Effector memory CD8-positive, alpha-beta T cell (primary cell): ENCODE results near the gene SLC6A7.
"Not testable (repeated sequence)": the region's sequence is repeated elsewhere in the genome, so short reads cannot be mapped to it uniquely, and the experiment has no call there.

Source experiments
- ATAC-seq: fragments of 150-1000 bp; cut with Tn5 transposase; replicated peaks from 2 replicates; pipeline ENCODE4 v1.10.0; 2021; ENCODE audit warnings: mild to moderate bottlenecking, moderate library complexity
- DNase-seq, 3 experiments: peaks; one replicate each; pipeline ENCODE4 v3.0.0; 2021
- H3K27ac Mint-ChIP-seq, 2 donors: one replicate each; pipeline ENCODE4 v1.8.0; 2022; ENCODE audit warnings: mild to moderate bottlenecking in 2 of 2, mixed read lengths in 2 of 2, moderate library complexity in 2 of 2
- H3K27me3 Mint-ChIP-seq, 2 donors: one replicate each; pipeline ENCODE4 v1.8.0; 2022; ENCODE audit warnings: mixed read lengths in 2 of 2
- H3K36me3 Mint-ChIP-seq: one replicate; pipeline ENCODE4 v1.8.0; 2022; ENCODE audit warnings: mild to moderate bottlenecking, moderate library complexity, mixed read lengths; ENCODE audit not compliant: insufficient read depth
- H3K4me1 Mint-ChIP-seq, 2 donors: one replicate each; pipeline ENCODE4 v1.8.0; 2022; ENCODE audit warnings: low read depth in 2 of 2, mixed read lengths in 2 of 2
- H3K4me3 Mint-ChIP-seq, 2 donors: one replicate each; pipeline ENCODE4 v1.8.0; 2022; ENCODE audit warnings: mild to moderate bottlenecking in 2 of 2, mixed read lengths in 2 of 2, moderate library complexity in 2 of 2
- H3K9me3 Mint-ChIP-seq, 2 donors: one replicate each; pipeline ENCODE4 v1.8.0; 2022; ENCODE audit warnings: mixed read lengths in 2 of 2

Gene SLC6A7

GRCh38 chr5:150229571-150229970 is 39.7 kb downstream of the SLC6A7 start:
- Mint-ChIP-seq H3K4me3 (no peak overlapping the region), H3K36me3 (no peaks in the 10 kb centered on the region), H3K27ac (no peak overlapping the region), H3K9me3 (no peaks in the 10 kb centered on the region), H3K4me1 (no peaks in the 10 kb centered on the region), H3K27me3 (peaks cover 5 to 10% of the 10 kb centered on the region in 2 donors)
- DNase-seq = no peak
- ATAC-seq = no peak

- no peaks in the 10 kb centered on the region for H3K36me3 Mint-ChIP-seq
- H3K9me3 Mint-ChIP-seq = no peaks in the 10 kb centered on the region
- no peak overlapping the region for H3K27ac Mint-ChIP-seq
- peaks cover 0 to 2% of the 10 kb centered on the region in 2 donors for H3K4me1 Mint-ChIP-seq
- H3K4me3 Mint-ChIP-seq = no peak overlapping the region
- ATAC-seq (no peak), DNase-seq (no peak)
- H3K27me3 Mint-ChIP-seq = peaks cover 5 to 10% of the 10 kb centered on the region in 2 donors
Measured at GRCh38 chr5:150230842-150231241, 41.0 kb downstream of the SLC6A7 start.

DNA sequence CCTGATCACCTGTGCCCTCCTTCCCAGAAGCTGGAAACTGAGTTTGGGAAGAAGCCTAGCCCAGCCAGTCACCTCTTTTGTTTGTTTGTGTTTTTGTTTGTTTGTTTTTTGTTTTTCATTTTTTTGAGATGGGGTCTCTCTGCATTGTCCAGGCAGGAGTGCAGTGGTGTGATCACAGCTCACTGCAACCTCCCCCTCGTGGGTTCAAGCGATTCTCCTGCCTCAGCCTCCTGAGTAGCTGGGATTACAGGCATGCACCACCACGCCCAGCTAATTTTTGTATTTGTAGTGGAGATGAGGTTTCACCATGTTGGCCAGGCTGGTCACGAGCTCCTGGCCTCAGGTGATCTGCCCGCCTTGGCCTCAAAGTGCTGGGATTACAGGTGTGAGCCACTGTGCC is 43.8 kb downstream of the SLC6A7 start:
- not testable (repeated sequence) for H3K4me3 Mint-ChIP-seq, H3K9me3 Mint-ChIP-seq, DNase-seq, H3K36me3 Mint-ChIP-seq, H3K27me3 Mint-ChIP-seq, ATAC-seq, H3K4me1 Mint-ChIP-seq, H3K27ac Mint-ChIP-seq

DNA sequence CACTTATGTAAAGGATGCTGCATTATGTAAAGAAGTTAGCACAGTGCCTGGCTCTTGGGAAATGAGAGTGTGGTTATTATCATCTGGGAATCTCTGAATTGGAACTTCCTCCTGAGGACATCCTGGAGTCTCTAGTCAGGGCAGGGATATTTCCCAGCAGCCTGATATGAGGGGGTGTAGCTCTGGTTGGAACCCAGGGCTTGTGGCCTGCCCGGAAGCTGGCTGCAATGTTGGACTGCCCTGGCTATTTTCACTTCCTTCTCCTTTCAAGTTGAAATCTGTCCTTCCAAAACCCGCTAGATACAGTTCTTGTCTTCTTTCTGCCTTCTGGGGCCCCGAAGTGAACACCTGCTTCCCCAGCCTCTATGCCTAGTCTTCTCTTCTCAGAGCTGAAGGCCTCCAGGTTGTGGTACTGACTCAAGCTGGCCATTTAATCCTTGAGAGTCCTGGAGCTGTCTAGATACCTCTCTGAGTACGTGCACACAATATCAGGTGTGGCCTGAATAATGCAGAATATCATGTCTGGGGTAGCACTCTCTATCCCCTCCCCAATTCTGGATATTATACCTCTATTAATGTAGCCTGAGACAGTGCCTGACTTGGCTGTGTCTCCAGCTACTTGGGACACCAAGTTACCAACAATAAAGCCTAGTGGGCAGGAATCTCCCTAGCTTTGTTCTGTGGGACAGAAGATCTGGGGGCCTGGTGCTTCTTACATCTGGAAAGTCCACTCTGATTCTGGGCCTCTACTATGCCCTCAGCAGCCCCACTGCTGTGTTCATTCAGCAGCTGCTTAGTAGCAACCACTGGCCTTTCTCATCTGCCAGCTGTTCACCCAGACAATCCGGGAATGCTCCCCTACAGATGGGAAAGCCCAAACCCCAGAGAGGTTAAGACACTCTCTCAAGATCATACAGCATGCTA is 45.0 kb downstream of the SLC6A7 start:
- H3K27me3 Mint-ChIP-seq = peaks cover 0 to 7% of the 10 kb centered on the region in 2 donors
- DNase-seq = no peak
- H3K4me3 Mint-ChIP-seq = no peak overlapping the region
- no peak for ATAC-seq
- no peaks in the 10 kb centered on the region for H3K9me3 Mint-ChIP-seq
- H3K36me3 Mint-ChIP-seq = no peaks in the 10 kb centered on the region
- peaks cover 0 to 2% of the 10 kb centered on the region in 2 donors for H3K4me1 Mint-ChIP-seq
- no peak overlapping the region for H3K27ac Mint-ChIP-seq

DNA sequence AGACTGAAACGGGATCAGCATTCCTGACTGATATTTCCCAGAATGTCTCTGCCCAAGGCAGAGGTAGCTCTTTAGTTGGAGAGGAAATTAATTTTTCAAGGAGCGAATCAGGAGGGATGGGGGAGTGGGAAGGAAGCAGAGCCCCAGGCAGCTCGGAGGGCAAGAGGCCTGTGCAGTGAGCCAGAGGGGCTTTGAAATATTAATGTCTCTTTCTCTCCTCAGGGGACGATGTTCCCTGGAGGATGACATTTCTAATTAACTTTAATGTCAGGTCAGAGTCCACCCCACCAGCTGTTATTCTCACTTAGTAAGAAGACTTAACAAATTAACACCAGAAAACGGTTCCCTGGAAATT is 45.6 kb downstream of the SLC6A7 start:
- H3K4me3 Mint-ChIP-seq = no peak overlapping the region
- H3K27me3 Mint-ChIP-seq = peaks cover 0 to 7% of the 10 kb centered on the region in 2 donors
- H3K4me1 Mint-ChIP-seq = peaks cover 0 to 2% of the 10 kb centered on the region in 2 donors
- H3K36me3 Mint-ChIP-seq = no peaks in the 10 kb centered on the region
- DNase-seq = no peak
- H3K27ac Mint-ChIP-seq = no peak overlapping the region
- no peak for ATAC-seq
- no peaks in the 10 kb centered on the region for H3K9me3 Mint-ChIP-seq

DNA sequence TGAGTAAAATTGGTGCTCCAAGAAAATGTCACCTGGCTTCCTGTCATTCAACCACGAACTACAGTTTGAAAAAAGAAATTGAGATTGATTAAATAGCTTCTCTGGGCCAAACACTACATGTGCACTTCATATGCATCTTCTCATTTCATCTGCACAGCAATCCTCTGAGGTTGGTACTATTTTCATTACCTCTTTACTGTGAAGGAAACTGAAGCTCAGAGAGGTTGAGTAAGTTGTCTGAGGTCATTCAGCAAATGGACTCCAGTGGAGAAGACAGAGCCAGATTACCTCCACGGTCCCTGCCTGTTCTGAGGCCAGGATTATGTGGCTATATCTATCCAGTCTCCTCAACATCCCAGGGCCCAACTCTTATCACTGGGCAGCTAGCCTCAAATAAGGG is 46.5 kb downstream of the SLC6A7 start:
- no peak overlapping the region for H3K4me3 Mint-ChIP-seq
- ATAC-seq (no peak), DNase-seq (no peak)
- H3K27ac Mint-ChIP-seq = no peak overlapping the region
- H3K4me1 Mint-ChIP-seq = peaks cover 0 to 2% of the 10 kb centered on the region in 2 donors
- H3K27me3 Mint-ChIP-seq = peaks cover 0 to 7% of the 10 kb centered on the region in 2 donors
- H3K9me3 Mint-ChIP-seq = no peaks in the 10 kb centered on the region
- no peaks in the 10 kb centered on the region for H3K36me3 Mint-ChIP-seq

DNA sequence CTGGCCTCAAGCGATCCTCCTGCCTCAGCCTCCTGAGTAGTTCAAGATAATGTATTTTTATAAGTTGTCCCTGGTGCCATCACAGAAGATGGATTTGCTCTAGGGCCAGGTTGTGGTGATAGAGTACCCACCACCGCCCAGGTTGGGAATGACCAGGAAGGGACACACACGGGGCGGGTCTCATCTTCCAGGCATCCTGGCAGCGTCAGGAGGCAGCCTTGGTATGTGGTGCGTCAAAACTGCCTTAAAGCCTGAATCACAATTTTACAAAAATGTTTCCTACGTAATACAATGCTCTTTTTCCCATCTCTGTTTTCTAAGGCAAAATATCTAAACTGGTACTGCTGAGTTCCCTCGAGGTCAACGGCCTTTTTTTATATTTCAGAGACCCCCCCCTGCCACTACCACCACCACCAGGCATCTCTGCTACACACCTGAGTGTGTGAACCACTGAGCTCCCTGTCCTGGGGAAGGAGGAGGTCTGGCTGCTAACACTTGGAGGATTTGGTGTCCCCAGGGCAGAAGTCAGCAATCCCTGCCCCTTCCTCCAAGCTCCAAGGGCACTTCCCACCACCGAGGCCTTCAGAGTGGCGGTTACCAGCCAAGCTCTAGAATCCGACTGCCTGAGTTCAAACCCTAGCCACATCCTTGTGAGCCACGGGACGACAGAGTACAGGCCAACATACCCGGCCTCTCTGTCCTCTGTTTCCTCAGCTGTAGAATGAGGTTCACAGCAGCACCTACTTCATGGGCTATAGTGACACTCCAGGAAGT is 47.3 kb downstream of the SLC6A7 start:
- no peak for DNase-seq
- no peak overlapping the region for H3K4me3 Mint-ChIP-seq
- peaks cover 0 to 2% of the 10 kb centered on the region in 2 donors for H3K4me1 Mint-ChIP-seq
- no peaks in the 10 kb centered on the region for H3K36me3 Mint-ChIP-seq
- no peaks in the 10 kb centered on the region for H3K9me3 Mint-ChIP-seq
- H3K27me3 Mint-ChIP-seq = peaks cover 0 to 7% of the 10 kb centered on the region in 2 donors
- no peak overlapping the region for H3K27ac Mint-ChIP-seq
- ATAC-seq = no peak

DNA sequence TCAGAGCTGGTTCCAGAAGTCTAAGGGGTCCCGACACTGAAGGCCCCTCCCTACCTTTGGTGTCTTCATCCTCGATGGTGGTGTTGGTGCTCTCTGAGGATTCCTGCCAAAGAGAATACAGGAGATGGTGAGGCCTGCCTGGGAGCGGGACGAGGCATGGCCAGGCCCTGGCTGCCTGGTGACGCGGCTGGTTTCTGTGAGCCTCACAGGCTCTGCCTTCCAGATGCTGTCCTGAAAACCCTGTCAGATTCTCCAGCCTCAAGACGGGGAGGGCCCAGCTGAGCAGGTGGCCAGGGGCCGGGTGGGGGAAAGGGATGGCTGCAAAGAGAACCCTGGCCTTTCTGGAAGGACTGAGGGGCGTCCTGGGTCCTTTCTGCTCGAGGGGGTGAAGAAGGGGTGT is 48.8 kb downstream of the SLC6A7 start:
- Mint-ChIP-seq H3K9me3 (no peaks in the 10 kb centered on the region), H3K27me3 (peaks cover 0 to 7% of the 10 kb centered on the region in 2 donors), H3K4me3 (no peak overlapping the region), H3K36me3 (no peaks in the 10 kb centered on the region), H3K27ac (no peak overlapping the region), H3K4me1 (peaks cover 0 to 2% of the 10 kb centered on the region in 2 donors)
- ATAC-seq = no peak
- DNase-seq = no peak

- Mint-ChIP-seq H3K27ac (no peak overlapping the region), H3K9me3 (no peaks in the 10 kb centered on the region), H3K27me3 (peaks cover 0 to 11% of the 10 kb centered on the region in 2 donors), H3K4me3 (no peak overlapping the region), H3K4me1 (peaks cover 0 to 2% of the 10 kb centered on the region in 2 donors), H3K36me3 (no peaks in the 10 kb centered on the region)
- no peak for ATAC-seq
- DNase-seq = no peak
Measured at GRCh38 chr5:150239099-150239793, 49.4 kb downstream of the SLC6A7 start.

DNA sequence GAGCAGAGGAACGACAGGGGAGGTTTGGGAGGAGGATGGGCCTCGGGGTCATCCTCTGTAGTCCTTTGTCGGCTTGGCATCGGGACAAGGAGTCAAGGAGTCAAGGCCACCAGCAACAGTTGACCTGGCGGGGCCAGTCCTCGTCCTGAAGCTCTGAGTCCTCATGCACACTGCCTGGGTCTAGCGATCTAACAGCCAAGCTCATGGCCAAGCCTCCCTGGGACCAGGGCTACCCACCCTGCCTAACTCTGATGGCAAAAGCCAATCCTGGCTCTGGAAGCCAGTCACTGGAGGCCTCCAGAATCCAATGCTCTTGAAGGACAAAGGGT is 49.9 kb downstream of the SLC6A7 start:
- no peak for ATAC-seq
- H3K4me3 Mint-ChIP-seq = no peak overlapping the region
- no peak for DNase-seq
- peaks cover 0 to under 1% of the 10 kb centered on the region in 2 donors for H3K4me1 Mint-ChIP-seq
- H3K27ac Mint-ChIP-seq = no peak overlapping the region
- no peaks in the 10 kb centered on the region for H3K36me3 Mint-ChIP-seq
- H3K9me3 Mint-ChIP-seq = no peaks in the 10 kb centered on the region
- H3K27me3 Mint-ChIP-seq = peaks cover 0 to 16% of the 10 kb centered on the region in 2 donors

GRCh38 chr5:150241298-150242160 is 51.7 kb downstream of the SLC6A7 start:
- peaks cover 0 to 28% of the 10 kb centered on the region in 2 donors for H3K27me3 Mint-ChIP-seq
- H3K4me3 Mint-ChIP-seq = no peak overlapping the region
- no peaks in the 10 kb centered on the region for H3K36me3 Mint-ChIP-seq
- H3K4me1 Mint-ChIP-seq = no peaks in the 10 kb centered on the region
- DNase-seq = no peak
- ATAC-seq = no peak
- H3K9me3 Mint-ChIP-seq = no peaks in the 10 kb centered on the region
- no peak overlapping the region for H3K27ac Mint-ChIP-seq

- Mint-ChIP-seq H3K27me3 (peaks cover 0 to 28% of the 10 kb centered on the region in 2 donors), H3K27ac (no peak overlapping the region), H3K9me3 (no peaks in the 10 kb centered on the region), H3K4me3 (no peak overlapping the region), H3K4me1 (no peaks in the 10 kb centered on the region), H3K36me3 (no peaks in the 10 kb centered on the region)
- DNase-seq (no peak), ATAC-seq (no peak)
Measured at GRCh38 chr5:150242251-150242894, 52.5 kb downstream of the SLC6A7 start.
